CD14-positive monocyte (primary cell): ENCODE data around the gene LKAAEAR1. TPM values are rescaled to one million over a fixed set of nuclear protein-coding genes. Genes with fewer than 3 reads are reported as not detected.
A peak's percentile ranks its signal among the peaks of the same experiment; 100 is the strongest.

ENCODE experiments used
- DNase-seq, 3 donors: peaks; one replicate each; pipeline ENCODE4 v3.0.0-alpha.2; 2011 to 2022
- H2AFZ ChIP-seq: 2 replicates; pipeline ENCODE4 v1.6.0; 2012; ENCODE audit warnings: mild to moderate bottlenecking, low read depth, low read length, inconsistent platforms; ENCODE audit not compliant: insufficient read depth, poor library complexity, severe bottlenecking
- H3K27ac ChIP-seq, 2 donors: 1 replicate in 1 of 2; 2 replicates in 1 of 2; pipeline ENCODE4 v1.5.1; 2012 to 2013; ENCODE audit warnings: low read length in 2 of 2, control low read depth in 1 of 2, inconsistent platforms in 1 of 2, low read depth in 1 of 2, mild to moderate bottlenecking in 1 of 2
- H3K27me3 ChIP-seq, 2 donors: one replicate each; pipeline versions ENCODE4 v1.6.0 to v1.6.1; 2011 to 2013; ENCODE audit warnings: low read length in 2 of 2; ENCODE audit not compliant: control insufficient read depth in 2 of 2, insufficient read depth in 2 of 2
- H3K36me3 ChIP-seq, 2 donors: replicated peaks in 1 of 2; 1 replicate in 1 of 2; 2 replicates in 1 of 2; pipeline versions ENCODE4 v1.5.1 to v1.6.1; 2012 to 2013; ENCODE audit warnings: low read length in 2 of 2, control low read depth in 1 of 2, inconsistent platforms in 1 of 2, mild to moderate bottlenecking in 1 of 2; ENCODE audit not compliant: insufficient read depth in 2 of 2, control insufficient read depth in 1 of 2
- H3K4me1 ChIP-seq, 2 donors: 1 replicate in 1 of 2; 2 replicates in 1 of 2; pipeline versions ENCODE4 v1.5.1 to v1.6.1; 2012 to 2013; ENCODE audit warnings: low read length in 2 of 2, control low read depth in 1 of 2, inconsistent platforms in 1 of 2, mild to moderate bottlenecking in 1 of 2, moderate library complexity in 1 of 2; ENCODE audit not compliant: insufficient read depth in 2 of 2, control insufficient read depth in 1 of 2
- H3K4me2 ChIP-seq: replicated peaks from 2 replicates; pipeline ENCODE3; 2012; ENCODE audit warnings: low read length, moderate library complexity, mild to moderate bottlenecking; ENCODE audit not compliant: poor library complexity, severe bottlenecking; ENCODE audit errors: extremely low read depth
- H3K4me3 ChIP-seq, 3 experiments: fragments of 200-600 bp in 1 of 3; sonication (generic) in 1 of 3; replicated peaks in 1 of 3; 1 replicate in 2 of 3; 2 replicates in 1 of 3; pipeline ENCODE4 v1.5.1; 2011 to 2013; ENCODE audit warnings: low read length in 3 of 3, mild to moderate bottlenecking in 3 of 3, control low read depth in 2 of 3, low read depth in 2 of 3, inconsistent platforms in 1 of 3, moderate library complexity in 1 of 3
- H3K79me2 ChIP-seq: 2 replicates; pipeline ENCODE4 v1.6.0; 2012; ENCODE audit warnings: mild to moderate bottlenecking, control low read depth, inconsistent platforms, low read length, moderate library complexity; ENCODE audit not compliant: insufficient read depth
- H3K9ac ChIP-seq: 2 replicates; pipeline ENCODE4 v1.6.0; 2017; ENCODE audit warnings: low read length, mild to moderate bottlenecking; ENCODE audit not compliant: insufficient read depth, poor library complexity, severe bottlenecking
- H3K9me3 ChIP-seq, 2 donors: replicated peaks in 1 of 2; 1 replicate in 1 of 2; 2 replicates in 1 of 2; pipeline versions ENCODE4 v1.5.1 to v1.6.1; 2012 to 2013; ENCODE audit warnings: low read length in 2 of 2, control low read depth in 1 of 2; ENCODE audit not compliant: control insufficient read depth in 1 of 2, insufficient read depth in 1 of 2
- H4K20me1 ChIP-seq: 2 replicates; pipeline ENCODE4 v1.6.0; 2012; ENCODE audit warnings: mild to moderate bottlenecking, low read length, control low read depth, moderate library complexity; ENCODE audit not compliant: insufficient read depth
- H3K27ac Mint-ChIP-seq, 7 donors: one replicate each; pipeline ENCODE4 v1.8.0; 2020; ENCODE audit warnings: mild to moderate bottlenecking in 7 of 7, mixed read lengths in 7 of 7, moderate library complexity in 6 of 7, inconsistent platforms in 2 of 7
- H3K27me3 Mint-ChIP-seq, 3 donors: one replicate each; pipeline ENCODE4 v1.8.0; 2021 to 2022; ENCODE audit warnings: low read depth in 3 of 3, mild to moderate bottlenecking in 3 of 3, mixed read lengths in 3 of 3, moderate library complexity in 3 of 3, inconsistent platforms in 1 of 3
- H3K36me3 Mint-ChIP-seq, 2 donors: one replicate each; pipeline ENCODE4 v1.8.0; 2020; ENCODE audit warnings: mixed read lengths in 2 of 2, inconsistent platforms in 1 of 2, mild to moderate bottlenecking in 1 of 2
- H3K4me1 Mint-ChIP-seq: one replicate; pipeline ENCODE4 v1.8.0; 2020; ENCODE audit warnings: mild to moderate bottlenecking, mixed read lengths
- H3K4me3 Mint-ChIP-seq, 2 donors: one replicate each; pipeline ENCODE4 v1.8.0; 2020; ENCODE audit warnings: mild to moderate bottlenecking in 2 of 2, mixed read lengths in 2 of 2, moderate library complexity in 1 of 2
- H3K9me3 Mint-ChIP-seq, 7 donors: one replicate each; pipeline ENCODE4 v1.8.0; 2020 to 2022; ENCODE audit warnings: mixed read lengths in 7 of 7, mild to moderate bottlenecking in 6 of 7, moderate library complexity in 6 of 7, inconsistent platforms in 2 of 7
- WGBS: methylation state at CpG from one replicate; pipeline ENCODE4 v1.1.5; 2013; ENCODE audit warnings: missing lambda C conversion rate; ENCODE audit not compliant: insufficient coverage; 5-methylcytosine and 5-hydroxymethylcytosine counted together
- intact Hi-C, 2 donors: fragments of 100-400 bp; cut with micrococcal nuclease; formaldehyde crosslinking; loops; one replicate each; pipeline versions ENCODE4 v1.15.0 to v1.15.1; 2023
- polyA plus RNA-seq, 3 donors: library from polyadenylated mRNA; depleted of rRNA in 1 of 3; unstranded in 2 of 3; stranded (reverse) in 1 of 3; fragments of 300-500 nt in 2 of 3; fragments of >200 nt in 1 of 3; fragmentation: Illumina TruSeq in 2 of 3; gene quantifications; 1 replicate in 2 of 3; 2 replicates in 1 of 3; pipeline ENCODE4 v1.2.3, GENCODE V29; 2012 to 2021
- TF ChIP-seq, protein P1 (sequence below): fragments of 200-600 bp; IDR thresholded peaks from one replicate; pipeline ENCODE4 v1.8.0; 2022; ENCODE audit warnings: antibody characterized with exemption, mild to moderate bottlenecking

LKAAEAR1 gene
- polyA plus RNA-seq, 3 donors = 0.61 to 0.86 (median 0.64) TPM

DNA sequence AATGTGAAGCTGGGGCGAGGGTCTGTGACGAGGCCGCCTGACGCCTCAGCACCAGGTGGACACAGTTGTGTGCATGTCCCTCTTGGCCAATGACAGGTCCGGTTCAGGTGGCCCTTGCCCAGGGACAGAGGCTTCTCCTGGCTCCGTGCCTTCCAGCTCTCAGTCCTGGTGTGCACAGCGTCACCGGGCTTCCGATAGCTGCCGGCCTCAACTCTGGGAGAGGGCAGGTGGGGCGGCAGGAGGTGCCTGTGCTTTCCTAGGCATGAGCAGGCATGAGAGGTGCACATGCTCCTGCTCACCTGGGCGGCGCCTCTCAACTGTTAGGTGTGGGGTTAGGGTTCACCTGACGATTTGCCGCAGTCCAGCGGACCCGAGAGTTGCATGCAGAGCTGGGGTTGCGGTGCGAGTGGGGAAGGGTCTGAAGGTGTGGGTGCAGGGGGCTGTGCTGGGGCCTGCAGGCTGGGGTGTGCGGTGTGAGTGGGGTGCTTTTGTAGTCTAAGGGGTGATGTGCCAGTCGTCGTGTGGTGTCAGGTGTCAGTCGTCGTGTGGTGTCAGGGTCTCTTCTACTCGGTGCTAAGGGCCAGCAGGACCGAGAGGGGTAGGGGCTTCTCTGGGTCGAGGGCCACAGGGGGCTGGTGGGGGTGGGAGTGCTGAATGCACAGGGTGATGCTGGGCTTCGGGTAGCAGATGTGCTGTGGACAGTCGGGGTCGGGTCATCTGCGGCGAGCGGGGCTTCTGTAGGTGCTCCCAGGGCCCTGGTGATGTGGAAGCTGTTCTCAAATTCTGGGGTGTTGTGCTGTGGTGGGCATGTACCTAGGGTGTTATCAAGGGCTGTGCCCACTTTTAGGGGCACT, 31.0 kb downstream of the LKAAEAR1 start:
- TF ChIP-seq, protein P1, sequence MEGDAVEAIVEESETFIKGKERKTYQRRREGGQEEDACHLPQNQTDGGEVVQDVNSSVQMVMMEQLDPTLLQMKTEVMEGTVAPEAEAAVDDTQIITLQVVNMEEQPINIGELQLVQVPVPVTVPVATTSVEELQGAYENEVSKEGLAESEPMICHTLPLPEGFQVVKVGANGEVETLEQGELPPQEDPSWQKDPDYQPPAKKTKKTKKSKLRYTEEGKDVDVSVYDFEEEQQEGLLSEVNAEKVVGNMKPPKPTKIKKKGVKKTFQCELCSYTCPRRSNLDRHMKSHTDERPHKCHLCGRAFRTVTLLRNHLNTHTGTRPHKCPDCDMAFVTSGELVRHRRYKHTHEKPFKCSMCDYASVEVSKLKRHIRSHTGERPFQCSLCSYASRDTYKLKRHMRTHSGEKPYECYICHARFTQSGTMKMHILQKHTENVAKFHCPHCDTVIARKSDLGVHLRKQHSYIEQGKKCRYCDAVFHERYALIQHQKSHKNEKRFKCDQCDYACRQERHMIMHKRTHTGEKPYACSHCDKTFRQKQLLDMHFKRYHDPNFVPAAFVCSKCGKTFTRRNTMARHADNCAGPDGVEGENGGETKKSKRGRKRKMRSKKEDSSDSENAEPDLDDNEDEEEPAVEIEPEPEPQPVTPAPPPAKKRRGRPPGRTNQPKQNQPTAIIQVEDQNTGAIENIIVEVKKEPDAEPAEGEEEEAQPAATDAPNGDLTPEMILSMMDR = no peak
- no peak for DNase-seq
- H3K36me3 Mint-ChIP-seq = peaks cover 0 to 3% of the 10 kb centered on the region in 2 donors
- H3K4me3 Mint-ChIP-seq = peak overlapping the region in 1 of 2 donors; percentile 2
- H3K27me3 Mint-ChIP-seq = peaks cover 49 to 84% (median 51%) of the 10 kb centered on the region in 3 donors
- WGBS = 88% methylated on average over 32 of the region's 33 CpGs
- peaks cover 21% of the 10 kb centered on the region for H3K4me1 Mint-ChIP-seq
- no peaks in the 10 kb centered on the region for H3K36me3 ChIP-seq
- H3K9me3 ChIP-seq = peaks cover 0 to 10% of the 10 kb centered on the region in 2 donors
- no peaks in the 10 kb centered on the region for H3K79me2 ChIP-seq
- no peaks in the 10 kb centered on the region for H4K20me1 ChIP-seq
- H3K9ac ChIP-seq = no peak overlapping the region
- no peak overlapping the region for H3K4me2 ChIP-seq
- H3K27me3 ChIP-seq = peaks cover 10 to 55% of the 10 kb centered on the region in 2 donors
- no peak overlapping the region for H3K27ac ChIP-seq
- peaks cover 14 to 16% of the 10 kb centered on the region in 2 donors for H3K4me1 ChIP-seq
- no peak overlapping the region for H3K4me3 ChIP-seq
- H3K9me3 Mint-ChIP-seq = peaks cover 0 to 5% (median 0%) of the 10 kb centered on the region in 7 donors
- intact Hi-C loops = no loop called here
- no peak overlapping the region for H2AFZ ChIP-seq
- H3K27ac Mint-ChIP-seq = peak overlapping the region in 3 of 7 donors; percentile 8 to 81 (median 31)

GRCh38 chr20:64052326-64052722, 31.9 kb downstream of the LKAAEAR1 start:
- peaks cover 56 to 85% (median 56%) of the 10 kb centered on the region in 3 donors for H3K27me3 Mint-ChIP-seq
- intact Hi-C loops = no loop called here
- Histone ChIP-seq H2AFZ (no peak overlapping the region), H3K27ac (no peak overlapping the region), H3K9me3 (peaks cover 0 to 14% of the 10 kb centered on the region in 2 donors), H3K4me2 (no peak overlapping the region), H4K20me1 (no peaks in the 10 kb centered on the region), H3K79me2 (no peaks in the 10 kb centered on the region), H3K27me3 (peaks cover 13 to 62% of the 10 kb centered on the region in 2 donors), H3K4me3 (no peak overlapping the region), H3K36me3 (no peaks in the 10 kb centered on the region), H3K9ac (no peak overlapping the region), H3K4me1 (peaks cover 10 to 15% of the 10 kb centered on the region in 2 donors)
- no peak overlapping the region for H3K27ac Mint-ChIP-seq
- TF ChIP-seq, protein P1 = no peak
- 94% methylated on average over 6 of the region's 10 CpGs for WGBS
- peaks cover 0 to 5% (median 0%) of the 10 kb centered on the region in 7 donors for H3K9me3 Mint-ChIP-seq
- H3K4me1 Mint-ChIP-seq = peaks cover 16% of the 10 kb centered on the region
- peaks cover 0 to 3% of the 10 kb centered on the region in 2 donors for H3K36me3 Mint-ChIP-seq
- no peak for DNase-seq
- H3K4me3 Mint-ChIP-seq = no peak overlapping the region
